GM19324 (cell line): ENCODE measurements around the gene CMTM5.
"Not testable (repeated sequence)": the region's sequence is repeated elsewhere in the genome, so short reads cannot be mapped to it uniquely, and the experiment has no call there.

Experiments used
- ATAC-seq: cut with Tn5 transposase; IDR thresholded peaks from one replicate; pipeline ENCODE4 v1.9.1; 2021; ENCODE audit warnings: mild to moderate bottlenecking, moderate library complexity; ENCODE audit not compliant: unreplicated experiment, low FRiP score

The CMTM5 gene

GRCh38 chr14:23377573-23378563 lies 1.0 kb downstream of the CMTM5 start:
- no peak for ATAC-seq

GRCh38 chr14:23378612-23379220 lies 1.9 kb downstream of the CMTM5 start:
- ATAC-seq = no peak

DNA sequence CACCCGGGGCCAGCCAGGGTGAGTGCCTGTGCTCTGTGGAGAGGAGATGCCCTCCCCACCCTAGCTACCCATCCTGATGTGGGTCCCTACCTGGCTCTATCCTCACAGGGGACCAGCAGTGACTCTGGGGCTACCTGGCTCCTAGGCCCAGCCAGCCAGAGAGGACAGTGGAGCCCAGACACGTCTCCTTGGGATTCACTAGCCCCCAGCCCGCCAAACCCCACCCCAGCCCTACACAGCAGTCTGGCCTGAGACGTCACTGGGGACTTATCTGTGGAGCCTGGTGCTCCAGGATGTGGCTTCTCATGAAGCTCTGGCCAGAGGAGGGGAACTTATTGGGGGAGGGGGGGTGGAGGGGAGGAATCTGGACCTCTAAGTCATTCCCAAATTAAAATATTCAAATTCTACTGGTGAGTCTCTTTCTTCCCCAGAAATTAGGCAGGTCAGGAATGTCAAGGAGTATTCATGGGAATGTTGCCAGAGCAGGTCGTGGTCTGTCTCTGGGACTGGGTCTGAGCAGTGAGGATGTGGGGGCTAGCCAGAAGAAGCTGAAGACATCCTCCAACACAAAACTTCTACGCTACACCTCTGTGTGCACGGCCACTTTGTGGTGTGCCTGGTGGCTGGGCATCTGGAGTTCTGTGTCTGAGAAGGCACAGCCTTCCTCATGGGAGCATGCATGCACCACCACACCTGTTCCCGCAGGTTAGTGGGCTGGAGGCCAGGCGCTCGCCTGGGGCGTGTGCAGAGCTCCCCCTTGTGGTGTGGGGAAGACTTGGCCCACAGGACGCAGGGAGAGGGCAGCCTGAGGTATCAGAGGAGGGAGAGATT lies 2.7 kb downstream of the CMTM5 start:
- ATAC-seq = no peak

DNA sequence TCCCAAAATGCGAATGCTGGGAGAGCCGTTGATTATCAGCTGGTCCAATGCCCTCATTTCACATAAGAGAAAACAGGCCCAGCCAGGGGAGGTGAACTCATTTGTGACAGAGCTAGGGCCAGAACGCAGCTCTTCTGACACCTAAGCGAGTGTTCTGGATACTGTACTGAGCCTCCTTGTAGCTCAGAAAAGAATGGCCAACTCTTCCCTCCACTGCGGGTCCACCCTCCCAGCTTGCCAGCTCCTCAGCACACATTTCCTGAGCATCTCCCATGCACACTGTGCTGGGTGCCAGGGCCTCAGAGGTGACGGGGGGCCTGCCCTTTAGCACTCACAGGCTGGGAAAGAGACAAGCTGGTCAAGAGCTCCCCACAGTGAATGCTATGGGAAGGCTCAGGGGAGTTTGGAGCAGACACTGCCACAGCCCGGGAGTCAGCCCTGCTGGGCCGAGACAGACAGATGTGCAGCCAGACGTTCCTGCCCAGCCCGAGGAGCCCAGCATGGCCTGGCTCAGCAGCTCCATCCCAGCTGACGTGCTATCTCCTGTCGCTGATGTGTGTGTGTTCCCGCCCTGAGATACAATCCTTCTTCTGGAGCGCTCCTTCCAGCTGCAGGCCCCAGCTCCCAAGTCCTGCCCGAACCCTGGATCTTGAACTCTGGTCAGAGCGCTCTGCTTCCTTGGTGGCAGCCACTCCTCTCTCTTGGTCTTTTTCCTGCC lies 3.5 kb downstream of the CMTM5 start:
- ATAC-seq = no peak

DNA sequence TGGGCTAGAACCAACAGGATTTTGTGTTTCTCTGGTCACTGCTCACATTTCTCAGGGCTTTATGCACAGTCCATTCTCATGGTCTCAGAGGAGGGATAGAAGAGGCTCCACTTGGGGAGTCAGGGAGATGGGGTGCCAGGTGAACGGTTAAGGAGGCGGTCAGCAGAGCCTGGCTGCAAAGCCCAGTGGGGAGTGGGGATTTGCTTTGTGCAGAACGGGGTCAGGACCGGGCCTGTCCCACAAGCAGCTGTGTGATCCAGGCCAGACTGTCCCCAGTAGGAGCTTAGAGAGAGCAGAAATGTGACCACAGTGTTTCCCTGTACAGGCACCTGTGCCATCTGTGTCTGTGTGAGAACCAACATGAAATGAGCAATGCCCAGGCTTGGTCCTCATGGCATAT lies 4.1 kb downstream of the CMTM5 start:
- no peak for ATAC-seq

DNA sequence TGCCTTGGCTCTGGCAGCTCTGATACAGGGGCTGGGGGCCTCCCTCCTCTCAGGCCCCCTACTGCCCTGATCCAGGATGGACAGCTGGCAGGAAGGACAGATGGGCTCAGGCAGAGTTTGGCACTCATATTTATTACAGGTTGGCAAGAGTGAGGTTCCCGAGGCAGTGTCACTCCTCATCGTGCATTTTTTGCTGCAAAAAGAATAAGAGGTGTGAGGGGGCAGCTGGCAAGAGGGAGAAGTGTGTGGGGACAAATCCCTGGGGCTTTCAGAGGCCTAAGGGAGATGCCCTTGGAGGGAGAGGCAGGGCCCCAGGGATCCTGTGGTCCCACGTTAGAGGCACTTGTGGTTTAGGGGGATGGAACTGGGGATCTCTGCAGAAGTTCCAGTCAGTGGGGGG lies 5.0 kb downstream of the CMTM5 start:
- ATAC-seq = no peak

DNA sequence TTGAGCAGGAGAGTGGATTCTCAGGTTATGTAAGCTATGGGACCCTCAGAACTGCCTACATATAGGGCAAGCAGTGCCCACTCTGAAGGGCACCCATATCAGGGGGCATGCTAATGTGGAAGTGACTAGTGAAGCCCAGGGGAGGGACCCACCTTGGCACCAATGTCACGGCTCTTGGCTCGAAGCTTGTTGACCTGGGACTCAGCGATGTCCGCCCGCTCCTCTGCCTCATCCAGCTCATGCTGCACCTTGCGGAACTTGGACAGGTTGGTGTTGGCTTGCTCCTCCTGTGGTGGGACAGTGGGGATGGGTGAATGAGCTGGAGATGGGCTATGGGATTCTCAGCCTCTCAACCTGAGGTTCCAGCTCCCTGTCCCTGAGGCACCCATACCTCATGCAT lies 5.4 kb downstream of the CMTM5 start:
- no peak for ATAC-seq

DNA sequence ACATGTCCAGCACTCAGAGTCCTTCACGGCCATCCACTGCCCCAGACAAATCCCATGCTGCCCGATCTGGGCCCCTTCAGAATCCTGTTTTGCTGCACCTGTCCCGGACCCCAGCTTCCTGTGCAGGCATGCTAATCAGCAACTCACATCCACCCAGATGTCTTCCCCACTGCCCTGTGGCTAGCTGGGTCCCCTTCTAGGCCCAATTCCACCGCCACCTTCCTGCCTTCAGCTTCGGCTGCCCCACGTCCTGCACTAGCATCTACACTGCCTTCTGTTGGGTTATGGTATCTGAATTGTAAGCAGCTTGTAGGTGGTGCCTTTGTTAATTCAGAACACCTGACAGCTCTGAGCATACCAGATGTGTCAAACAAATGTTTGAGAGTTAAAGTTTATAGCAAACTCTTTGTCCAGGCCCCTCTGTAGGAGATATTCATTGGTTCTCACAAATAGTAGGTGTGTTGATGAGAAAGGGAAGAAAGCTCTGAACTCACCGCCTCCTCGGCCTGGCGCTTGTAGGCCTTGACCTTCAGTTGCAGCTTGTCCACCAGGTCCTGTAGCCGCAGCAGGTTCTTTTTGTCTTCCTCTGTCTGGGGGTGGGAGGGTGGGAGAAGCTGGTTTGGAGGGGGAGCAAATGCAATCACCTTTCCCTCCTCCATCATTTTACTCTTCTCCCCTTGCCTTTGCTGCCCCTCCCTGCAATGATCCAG lies 6.0 kb downstream of the CMTM5 start:
- no peak for ATAC-seq

DNA sequence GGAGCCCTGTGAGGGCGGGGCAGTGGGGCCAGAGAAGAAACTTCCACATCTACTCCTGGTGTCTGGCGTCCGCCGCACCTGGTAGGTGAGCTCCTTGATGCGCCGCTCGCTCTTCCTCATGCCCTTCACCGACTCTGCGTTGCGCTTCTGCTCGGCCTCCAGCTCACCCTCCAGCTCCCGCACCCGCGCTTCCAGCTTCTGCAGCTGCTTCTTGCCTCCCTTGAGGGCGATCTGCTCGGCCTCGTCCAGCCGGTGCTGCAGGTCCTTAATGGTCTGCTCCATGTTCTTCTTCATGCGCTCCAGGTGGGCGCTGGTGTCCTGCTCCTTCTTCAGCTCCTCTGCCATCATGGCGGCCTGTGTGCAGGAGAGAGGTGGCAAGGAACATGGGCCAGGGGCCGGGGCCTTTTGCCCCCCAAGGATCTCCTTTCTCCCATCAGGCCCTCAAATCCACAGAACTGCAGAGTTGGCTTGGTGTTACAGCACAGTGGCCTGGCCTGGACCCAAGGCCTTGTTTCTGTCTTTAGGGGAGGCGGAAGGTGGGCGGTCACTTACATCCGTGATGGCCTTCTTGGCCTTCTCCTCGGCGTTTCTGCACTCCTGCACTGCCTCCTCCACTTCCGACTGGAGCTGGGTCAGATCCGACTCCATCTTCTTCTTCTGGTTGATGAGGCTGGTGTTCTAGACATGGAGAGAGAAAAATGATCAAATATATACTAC lies 7.7 kb downstream of the CMTM5 start:
- ATAC-seq = no peak

- no peak for ATAC-seq
These were observed 8.4 kb downstream of the CMTM5 start for GRCh38 chr14:23385244-23385641.

GRCh38 chr14:23385642-23386265 lies 8.9 kb downstream of the CMTM5 start:
- no peak for ATAC-seq

- not testable (repeated sequence) for ATAC-seq
These were observed 9.4 kb downstream of the CMTM5 start for GRCh38 chr14:23386266-23386657.

DNA sequence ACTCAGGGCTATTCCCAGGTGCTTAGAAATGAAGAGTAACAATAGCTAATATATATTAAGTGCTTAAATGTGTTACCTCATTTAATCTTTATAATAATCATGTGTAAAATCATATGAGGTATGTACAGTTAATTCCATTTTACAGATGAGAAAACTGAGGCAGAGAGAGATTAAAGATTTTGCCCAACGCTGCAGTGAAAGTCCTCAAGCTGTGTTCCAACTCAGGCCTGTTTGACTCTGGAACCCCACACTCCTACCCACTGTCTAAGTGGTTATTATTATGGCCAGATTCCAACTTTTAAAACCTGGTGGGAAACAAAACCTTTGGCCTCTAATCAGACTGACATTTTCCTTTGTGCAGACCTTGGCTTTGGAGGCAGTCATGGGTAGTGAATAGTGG lies 10.2 kb downstream of the CMTM5 start:
- ATAC-seq = no peak

DNA sequence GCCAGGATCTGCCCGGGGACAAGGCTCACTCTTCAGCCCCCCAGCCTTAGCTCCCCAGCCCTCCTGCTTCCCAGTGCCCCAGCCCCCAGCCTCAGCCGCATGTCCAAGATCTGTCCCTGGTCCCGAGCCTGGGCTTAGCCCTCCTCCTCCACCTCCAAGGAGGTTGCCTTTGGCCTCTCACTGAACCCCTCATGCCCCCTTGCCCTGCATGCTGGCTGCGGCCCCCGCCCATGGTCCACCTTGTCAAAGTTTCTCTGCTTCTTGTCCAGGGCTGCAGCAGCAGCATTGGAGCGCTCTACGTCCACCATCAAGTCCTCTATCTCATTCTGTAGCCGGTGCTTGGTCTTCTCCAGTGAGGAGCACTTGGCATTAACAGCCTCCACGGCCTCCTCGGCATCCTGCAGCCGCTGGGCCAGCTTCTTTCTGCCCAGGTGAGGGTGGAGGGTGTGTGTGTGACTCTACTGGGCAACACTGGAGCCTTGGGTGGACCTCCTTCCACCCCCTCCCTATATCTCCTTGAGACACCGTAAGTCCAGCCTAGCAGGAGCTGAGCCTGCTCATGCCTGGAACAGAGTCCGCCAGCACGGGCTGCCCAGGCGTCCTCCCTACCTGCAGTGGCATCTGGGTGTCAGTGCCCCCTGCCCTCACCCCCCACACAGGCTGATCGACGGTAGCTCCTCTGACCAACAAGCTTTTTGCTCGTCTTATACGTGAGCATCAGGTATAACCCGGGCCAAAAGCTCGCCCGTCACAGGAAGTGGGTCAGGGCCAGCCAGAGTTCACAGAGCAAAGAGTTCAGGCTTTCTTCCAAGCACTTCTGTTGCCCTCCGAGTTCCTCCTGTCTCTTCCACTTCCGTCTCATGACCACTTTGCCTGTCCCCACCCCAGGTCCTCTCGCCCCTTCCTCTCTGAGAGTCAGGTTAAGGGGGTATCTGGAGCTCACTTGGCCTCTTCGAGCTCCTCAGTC lies 11.4 kb downstream of the CMTM5 start:
- ATAC-seq = no peak

DNA sequence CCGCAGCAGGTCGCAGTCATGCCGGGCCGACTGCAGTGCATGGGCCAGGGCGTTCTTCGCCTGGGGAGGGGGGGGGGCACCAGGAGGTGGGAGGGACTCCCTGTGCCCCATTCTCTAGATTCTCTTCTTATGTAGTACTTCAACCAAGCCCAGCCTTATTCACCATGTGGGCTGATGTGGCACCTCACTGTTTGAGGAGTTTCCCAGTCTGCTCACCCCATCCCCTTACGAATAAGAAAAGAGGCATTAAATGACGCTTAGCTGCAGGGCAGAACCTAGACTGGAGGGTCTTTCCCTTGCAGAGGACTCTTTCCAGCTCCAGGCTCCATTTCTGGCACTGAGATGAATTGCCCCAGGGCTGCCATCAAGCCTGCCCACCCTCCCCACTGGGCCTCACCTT lies 12.2 kb downstream of the CMTM5 start:
- no peak for ATAC-seq

DNA sequence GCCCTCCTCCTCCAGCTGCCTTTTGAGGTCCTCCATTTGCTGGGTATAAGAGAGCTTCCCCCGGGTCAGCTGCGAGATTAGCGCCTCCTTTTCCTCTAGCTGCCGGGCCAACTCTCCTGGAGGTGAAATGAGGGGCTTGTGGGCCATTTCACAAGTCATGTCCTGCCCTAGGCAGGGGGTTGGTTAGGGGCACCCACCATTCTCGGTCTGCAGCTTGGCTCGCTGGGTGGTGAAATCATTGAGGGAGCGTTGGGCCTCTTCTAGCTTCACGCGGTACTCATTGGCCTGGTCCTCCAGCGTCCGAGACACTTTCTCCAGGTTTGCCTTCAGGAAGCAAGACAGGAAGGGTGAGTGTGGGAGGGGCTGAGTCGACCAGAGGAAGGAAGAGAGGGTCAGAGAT lies 12.6 kb downstream of the CMTM5 start:
- no peak for ATAC-seq

GRCh38 chr14:23389871-23390270 lies 13.0 kb downstream of the CMTM5 start:
- not testable (repeated sequence) for ATAC-seq

- ATAC-seq = no peak
These were observed 15.8 kb downstream of the CMTM5 start for GRCh38 chr14:23392613-23393012.
